Measurements from ENCODE around the gene SOST.

SOST gene

DNA sequence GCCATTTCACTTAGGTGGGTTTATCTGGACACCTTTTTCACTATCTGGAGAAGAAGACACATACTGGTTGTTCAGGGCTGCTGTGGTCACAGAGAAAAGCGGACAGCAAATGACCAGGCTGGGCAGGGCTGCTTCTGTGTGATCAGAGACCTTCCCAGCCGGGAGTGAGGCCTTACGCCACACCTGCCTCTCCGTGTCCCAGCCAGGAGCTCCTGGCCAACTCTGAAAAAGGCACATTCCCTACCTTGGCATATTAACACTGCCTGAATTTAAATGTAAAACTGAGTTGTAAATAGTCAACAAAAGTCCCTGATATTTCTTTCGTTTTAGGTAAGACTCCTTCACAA lies 9.1 kb upstream of the SOST start:
- no peaks in the 10 kb centered on the region for H3K4me1 ChIP-seq (ENCODE audit: control insufficient read depth, insufficient read depth, low read length, poor library complexity, severe bottlenecking)
- no peak overlapping the region for H3K27ac ChIP-seq (ENCODE audit: insufficient read depth, low read length, poor library complexity, severe bottlenecking)
- no peaks in the 10 kb centered on the region for H3K27me3 ChIP-seq (replicated peaks; ENCODE audit: control insufficient read depth, insufficient read depth, low read length, poor library complexity, severe bottlenecking)
- no peak for DNase-seq
- peaks cover 17% of the 10 kb centered on the region for H3K36me3 ChIP-seq (ENCODE audit: control insufficient read depth, insufficient read depth, low read length)
- no peaks in the 10 kb centered on the region for H3K9me3 ChIP-seq (ENCODE audit: control insufficient read depth, low read length)
- H3K4me3 ChIP-seq (ENCODE audit: insufficient read depth, low read depth, low read length, poor library complexity, severe bottlenecking): no peak overlapping the region

DNA sequence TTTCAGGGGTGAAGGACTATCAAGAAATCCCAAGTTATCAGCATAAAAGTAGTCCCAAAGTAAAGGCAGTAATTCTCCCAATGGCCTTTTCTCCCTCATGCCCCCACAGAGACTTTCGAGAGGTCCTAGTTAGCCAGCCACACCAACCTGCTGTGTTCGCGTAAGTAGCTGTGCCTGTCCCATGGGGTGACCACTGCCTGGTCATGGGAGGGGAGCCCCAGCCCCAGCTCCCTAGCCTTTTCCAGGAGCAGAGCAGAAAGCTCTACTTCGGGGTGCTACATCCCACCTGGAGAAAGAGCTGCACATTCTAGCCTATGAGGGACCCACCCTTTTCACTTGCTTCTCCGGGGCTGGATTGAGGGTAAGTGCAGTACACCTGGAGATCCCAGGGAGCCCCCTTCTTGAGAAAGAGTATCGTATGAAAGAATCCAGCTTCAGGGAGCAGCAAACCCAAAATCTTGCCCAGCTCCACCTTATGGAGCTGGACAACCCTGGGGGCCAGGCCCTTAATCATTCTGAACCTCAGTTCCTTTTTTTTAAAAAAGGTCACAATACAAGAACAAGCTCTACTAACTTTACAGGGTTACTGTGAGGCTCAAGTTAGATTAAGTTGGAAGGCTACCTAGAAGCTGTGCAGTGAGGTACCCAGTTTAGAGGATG lies 8.6 kb upstream of the SOST start:
- Histone ChIP-seq H3K27me3 (replicated peaks; ENCODE audit: control insufficient read depth, insufficient read depth, low read length, poor library complexity, severe bottlenecking) (no peaks in the 10 kb centered on the region), H3K9me3 (ENCODE audit: control insufficient read depth, low read length) (no peaks in the 10 kb centered on the region), H3K27ac (ENCODE audit: insufficient read depth, low read length, poor library complexity, severe bottlenecking) (no peak overlapping the region), H3K4me1 (ENCODE audit: control insufficient read depth, insufficient read depth, low read length, poor library complexity, severe bottlenecking) (no peaks in the 10 kb centered on the region), H3K36me3 (ENCODE audit: control insufficient read depth, insufficient read depth, low read length) (peaks cover 13% of the 10 kb centered on the region), H3K4me3 (ENCODE audit: insufficient read depth, low read depth, low read length, poor library complexity, severe bottlenecking) (no peak overlapping the region)
- DNase-seq: no peak

DNA sequence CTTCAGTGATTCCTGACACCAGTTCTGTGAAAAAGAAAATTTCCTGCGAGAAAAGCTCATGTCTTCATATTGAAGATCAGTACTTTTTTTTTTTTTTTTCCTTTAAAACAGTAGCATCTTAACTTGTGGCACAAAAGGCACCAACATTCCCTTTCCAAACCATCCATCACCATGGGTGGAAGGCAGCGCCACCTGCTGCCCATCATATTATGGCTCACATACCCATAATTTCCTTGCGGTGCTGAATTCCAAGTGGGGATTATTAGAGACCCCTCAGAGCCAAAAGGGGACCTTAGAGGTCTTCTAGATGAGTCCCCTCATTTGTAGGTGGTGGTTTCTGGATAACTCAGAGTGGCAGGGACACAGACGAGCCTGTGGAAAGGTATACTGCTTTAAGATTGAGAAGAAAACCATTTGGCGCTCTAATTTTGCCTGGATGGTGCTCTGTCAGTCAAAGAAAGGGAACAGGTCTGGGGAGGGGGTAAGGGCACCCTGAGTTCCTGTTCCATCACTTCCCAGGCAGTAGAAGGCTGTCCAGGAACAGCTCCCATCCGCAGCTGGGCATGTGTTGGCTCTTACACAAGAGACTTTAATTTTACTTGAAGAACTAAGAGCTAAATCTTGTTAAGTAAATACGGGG lies 7.9 kb upstream of the SOST start:
- Histone ChIP-seq H3K27ac (ENCODE audit: insufficient read depth, low read length, poor library complexity, severe bottlenecking) (no peak overlapping the region), H3K36me3 (ENCODE audit: control insufficient read depth, insufficient read depth, low read length) (peaks cover 9% of the 10 kb centered on the region), H3K9me3 (ENCODE audit: control insufficient read depth, low read length) (no peaks in the 10 kb centered on the region), H3K4me1 (ENCODE audit: control insufficient read depth, insufficient read depth, low read length, poor library complexity, severe bottlenecking) (no peaks in the 10 kb centered on the region), H3K4me3 (ENCODE audit: insufficient read depth, low read depth, low read length, poor library complexity, severe bottlenecking) (no peak overlapping the region), H3K27me3 (replicated peaks; ENCODE audit: control insufficient read depth, insufficient read depth, low read length, poor library complexity, severe bottlenecking) (no peaks in the 10 kb centered on the region)
- DNase-seq: peak in 1 of 3 donors; percentile 38

DNA sequence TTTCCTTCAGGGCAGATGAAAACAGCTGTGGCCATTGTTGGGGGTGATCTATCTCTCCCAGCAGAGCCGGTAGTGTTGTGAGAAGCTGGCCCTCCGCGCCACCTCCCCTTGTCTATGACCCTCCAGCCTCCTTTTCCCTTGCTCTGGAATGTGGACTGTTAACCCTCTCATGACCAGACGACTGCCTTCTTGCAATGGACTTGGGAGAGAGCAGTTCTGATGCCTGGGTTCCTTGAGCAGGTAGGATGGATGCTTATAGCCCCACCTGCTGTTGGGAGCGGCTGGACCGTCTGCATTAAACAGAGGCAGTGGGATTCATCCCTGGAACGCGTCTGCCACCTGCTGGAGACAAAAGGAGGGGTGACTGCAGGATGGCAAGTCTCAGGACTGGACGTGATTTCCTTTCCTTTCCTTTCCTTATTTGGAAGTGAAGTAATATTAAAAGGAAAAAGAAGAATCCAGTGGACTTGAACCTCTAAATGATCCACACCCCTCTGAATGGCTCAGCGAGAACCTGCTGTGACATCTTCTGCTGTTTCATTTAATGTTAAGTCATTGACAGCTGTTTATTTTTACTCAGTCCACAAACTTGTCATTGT lies 1.8 kb upstream of the SOST start:
- Histone ChIP-seq H3K27ac (ENCODE audit: insufficient read depth, low read length, poor library complexity, severe bottlenecking) (no peak overlapping the region), H3K4me1 (ENCODE audit: control insufficient read depth, insufficient read depth, low read length, poor library complexity, severe bottlenecking) (no peaks in the 10 kb centered on the region), H3K4me3 (ENCODE audit: insufficient read depth, low read depth, low read length, poor library complexity, severe bottlenecking) (no peak overlapping the region), H3K27me3 (replicated peaks; ENCODE audit: control insufficient read depth, insufficient read depth, low read length, poor library complexity, severe bottlenecking) (no peaks in the 10 kb centered on the region), H3K9me3 (ENCODE audit: control insufficient read depth, low read length) (no peaks in the 10 kb centered on the region), H3K36me3 (ENCODE audit: control insufficient read depth, insufficient read depth, low read length) (no peaks in the 10 kb centered on the region)
- peak; percentile 71 to 79 (median 72) for DNase-seq

DNA sequence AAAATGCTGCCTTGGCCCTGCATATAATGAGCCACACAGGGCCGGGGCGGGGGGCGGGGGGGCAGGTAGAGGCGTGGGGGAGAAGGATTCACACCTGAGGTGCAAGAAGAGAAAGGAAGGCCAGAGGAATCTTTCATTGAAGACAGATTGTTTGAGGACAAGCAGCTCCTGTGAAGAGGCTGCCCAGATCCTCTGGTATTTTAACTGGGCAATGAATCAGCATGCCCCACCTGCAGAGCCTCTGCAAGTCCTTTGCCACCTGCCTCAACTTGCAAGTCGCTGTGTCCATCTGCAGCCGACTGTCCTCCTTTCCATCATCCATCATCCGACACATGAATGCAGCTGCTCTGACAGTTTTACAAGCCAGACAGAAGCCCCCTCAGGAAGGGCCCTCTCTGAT lies 1.2 kb upstream of the SOST start:
- H3K27ac ChIP-seq (ENCODE audit: insufficient read depth, low read length, poor library complexity, severe bottlenecking): no peak overlapping the region
- H3K27me3 ChIP-seq (replicated peaks; ENCODE audit: control insufficient read depth, insufficient read depth, low read length, poor library complexity, severe bottlenecking): no peaks in the 10 kb centered on the region
- no peaks in the 10 kb centered on the region for H3K4me1 ChIP-seq (ENCODE audit: control insufficient read depth, insufficient read depth, low read length, poor library complexity, severe bottlenecking)
- no peaks in the 10 kb centered on the region for H3K36me3 ChIP-seq (ENCODE audit: control insufficient read depth, insufficient read depth, low read length)
- DNase-seq: no peak
- no peak overlapping the region for H3K4me3 ChIP-seq (ENCODE audit: insufficient read depth, low read depth, low read length, poor library complexity, severe bottlenecking)
- H3K9me3 ChIP-seq (ENCODE audit: control insufficient read depth, low read length): no peaks in the 10 kb centered on the region

DNA sequence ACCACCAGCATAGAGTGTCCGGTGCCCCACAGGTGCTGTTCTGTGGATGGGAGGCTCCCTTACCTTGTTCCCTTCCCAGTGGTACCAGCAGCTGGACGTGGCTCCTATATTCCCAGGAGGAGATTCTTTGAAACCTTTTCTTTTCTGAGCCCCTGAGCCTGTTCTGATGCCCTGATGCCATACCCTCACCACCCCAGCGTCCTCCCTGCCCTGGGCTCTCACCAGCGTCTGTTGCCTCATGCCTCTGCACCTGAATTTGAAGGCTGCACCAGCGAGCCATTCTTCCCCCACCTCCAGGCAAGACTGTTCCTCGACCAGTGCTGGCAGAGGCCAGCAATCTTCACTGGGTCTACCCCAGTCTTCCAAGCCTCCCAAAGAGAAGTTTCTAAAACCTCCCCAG lies 505 bp downstream of the SOST start:
- Histone ChIP-seq H3K27ac (ENCODE audit: insufficient read depth, low read length, poor library complexity, severe bottlenecking) (no peak overlapping the region), H3K9me3 (ENCODE audit: control insufficient read depth, low read length) (no peaks in the 10 kb centered on the region), H3K4me1 (ENCODE audit: control insufficient read depth, insufficient read depth, low read length, poor library complexity, severe bottlenecking) (no peaks in the 10 kb centered on the region), H3K4me3 (ENCODE audit: insufficient read depth, low read depth, low read length, poor library complexity, severe bottlenecking) (no peak overlapping the region), H3K36me3 (ENCODE audit: control insufficient read depth, insufficient read depth, low read length) (no peaks in the 10 kb centered on the region), H3K27me3 (replicated peaks; ENCODE audit: control insufficient read depth, insufficient read depth, low read length, poor library complexity, severe bottlenecking) (peaks cover 3% of the 10 kb centered on the region)
- no peak for DNase-seq

DNA sequence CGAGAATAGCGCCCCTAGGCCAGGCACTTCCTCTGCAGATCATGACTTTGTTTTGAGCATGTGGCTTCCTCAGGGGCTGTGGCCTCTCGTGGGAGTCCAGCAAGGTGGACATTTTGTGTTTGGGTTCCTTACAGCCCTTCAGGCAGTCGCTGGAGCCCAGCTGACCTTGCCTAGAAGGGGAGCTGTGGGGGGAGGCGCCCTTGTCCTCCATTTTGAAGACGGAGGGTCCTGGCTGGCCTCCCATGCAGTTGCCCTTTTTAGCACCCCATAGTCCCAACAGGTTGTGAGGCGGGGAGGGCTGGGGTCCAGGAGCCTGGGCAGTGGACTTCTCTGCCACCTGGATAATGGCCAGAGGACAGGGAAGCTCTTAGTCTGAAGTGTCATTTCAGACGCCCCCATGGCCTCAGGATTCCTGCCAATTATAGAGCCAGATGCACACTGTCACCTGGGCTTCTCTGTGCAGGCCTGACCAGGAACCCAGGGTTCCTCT lies 1.4 kb downstream of the SOST start:
- no peaks in the 10 kb centered on the region for H3K36me3 ChIP-seq (ENCODE audit: control insufficient read depth, insufficient read depth, low read length)
- H3K27ac ChIP-seq (ENCODE audit: insufficient read depth, low read length, poor library complexity, severe bottlenecking): no peak overlapping the region
- peaks cover 3% of the 10 kb centered on the region for H3K27me3 ChIP-seq (replicated peaks; ENCODE audit: control insufficient read depth, insufficient read depth, low read length, poor library complexity, severe bottlenecking)
- H3K4me3 ChIP-seq (ENCODE audit: insufficient read depth, low read depth, low read length, poor library complexity, severe bottlenecking): no peak overlapping the region
- no peaks in the 10 kb centered on the region for H3K4me1 ChIP-seq (ENCODE audit: control insufficient read depth, insufficient read depth, low read length, poor library complexity, severe bottlenecking)
- no peaks in the 10 kb centered on the region for H3K9me3 ChIP-seq (ENCODE audit: control insufficient read depth, low read length)
- no peak for DNase-seq

DNA sequence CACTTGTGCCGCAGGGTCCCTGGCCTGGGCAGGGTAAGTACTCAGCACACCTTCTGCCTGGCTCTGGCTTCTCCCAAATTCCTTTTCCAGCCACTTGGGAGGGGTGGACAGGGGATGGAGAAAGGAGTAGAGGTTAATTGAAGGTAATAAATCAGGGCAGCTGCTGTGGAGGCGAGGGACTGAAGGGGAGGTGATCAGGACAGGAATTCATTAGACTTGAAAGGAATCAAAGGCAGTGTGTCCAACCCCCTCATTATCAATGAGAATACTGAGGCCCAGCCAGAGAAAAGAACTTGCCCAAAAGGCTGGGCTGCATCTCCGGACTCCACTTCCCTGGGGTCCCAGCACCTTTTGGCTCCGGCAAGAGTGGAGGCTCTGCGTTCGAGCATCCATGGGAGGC lies 2.4 kb downstream of the SOST start:
- no peak for DNase-seq
- H3K4me1 ChIP-seq (ENCODE audit: control insufficient read depth, insufficient read depth, low read length, poor library complexity, severe bottlenecking): no peaks in the 10 kb centered on the region
- peaks cover 3% of the 10 kb centered on the region for H3K27me3 ChIP-seq (replicated peaks; ENCODE audit: control insufficient read depth, insufficient read depth, low read length, poor library complexity, severe bottlenecking)
- no peak overlapping the region for H3K4me3 ChIP-seq (ENCODE audit: insufficient read depth, low read depth, low read length, poor library complexity, severe bottlenecking)
- H3K27ac ChIP-seq (ENCODE audit: insufficient read depth, low read length, poor library complexity, severe bottlenecking): no peak overlapping the region
- H3K36me3 ChIP-seq (ENCODE audit: control insufficient read depth, insufficient read depth, low read length): no peaks in the 10 kb centered on the region
- H3K9me3 ChIP-seq (ENCODE audit: control insufficient read depth, low read length): no peaks in the 10 kb centered on the region

DNA sequence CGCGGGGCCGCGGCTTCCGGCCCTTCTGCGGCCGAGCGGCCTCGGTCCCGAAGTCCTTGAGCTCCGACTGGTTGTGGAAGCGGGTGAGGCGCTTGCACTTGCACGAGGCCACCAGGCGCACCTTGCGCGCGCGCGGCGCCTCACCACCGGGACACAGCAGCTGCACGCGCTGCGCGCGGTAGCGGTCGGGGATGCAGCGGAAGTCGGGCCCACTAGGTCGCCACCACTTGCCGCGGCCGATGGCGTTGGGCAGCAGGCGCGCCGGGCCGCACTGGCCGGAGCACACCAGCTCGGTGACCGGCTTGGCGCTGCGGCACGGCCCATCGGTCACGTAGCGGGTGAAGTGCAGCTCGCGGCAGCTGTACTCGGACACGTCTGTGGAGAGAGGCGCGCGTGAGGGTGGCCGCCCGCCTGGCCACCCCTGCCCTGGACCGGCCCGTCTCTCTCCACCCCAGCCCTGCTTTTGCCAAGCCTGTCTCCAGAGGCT lies 3.2 kb downstream of the SOST start:
- DNase-seq: no peak
- H3K27me3 ChIP-seq (replicated peaks; ENCODE audit: control insufficient read depth, insufficient read depth, low read length, poor library complexity, severe bottlenecking): peaks cover 3% of the 10 kb centered on the region

DNA sequence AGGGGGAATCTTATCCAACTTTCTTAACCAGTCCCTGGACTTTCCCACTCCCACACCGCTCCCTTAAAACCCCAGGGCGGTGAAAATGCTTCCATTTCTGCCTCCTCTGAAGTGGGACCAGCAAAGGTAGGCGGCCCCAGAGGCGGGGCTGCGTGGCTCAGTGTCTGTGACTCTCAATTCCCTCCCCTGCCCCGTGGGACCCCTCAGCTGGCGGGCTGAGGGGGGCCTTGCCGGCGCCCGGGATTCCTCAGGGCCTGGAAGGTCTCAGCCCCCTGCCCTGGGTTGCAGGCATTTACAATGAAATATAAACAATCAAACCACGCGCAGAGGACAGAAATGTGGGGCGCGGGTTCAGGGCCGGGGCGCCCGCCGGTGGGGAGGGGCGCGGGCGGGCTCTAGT lies 3.6 kb downstream of the SOST start:
- peaks cover 3% of the 10 kb centered on the region for H3K27me3 ChIP-seq (replicated peaks; ENCODE audit: control insufficient read depth, insufficient read depth, low read length, poor library complexity, severe bottlenecking)
- H3K4me1 ChIP-seq (ENCODE audit: control insufficient read depth, insufficient read depth, low read length, poor library complexity, severe bottlenecking): no peaks in the 10 kb centered on the region
- H3K27ac ChIP-seq (ENCODE audit: insufficient read depth, low read length, poor library complexity, severe bottlenecking): no peak overlapping the region
- no peak for DNase-seq
- no peaks in the 10 kb centered on the region for H3K36me3 ChIP-seq (ENCODE audit: control insufficient read depth, insufficient read depth, low read length)
- no peaks in the 10 kb centered on the region for H3K9me3 ChIP-seq (ENCODE audit: control insufficient read depth, low read length)
- H3K4me3 ChIP-seq (ENCODE audit: insufficient read depth, low read depth, low read length, poor library complexity, severe bottlenecking): no peak overlapping the region

More for the DNA sequence above, 3.2 kb downstream of the SOST start:
- H3K4me1 ChIP-seq (ENCODE audit: control insufficient read depth, insufficient read depth, low read length, poor library complexity, severe bottlenecking): no peaks in the 10 kb centered on the region
- H3K4me3 ChIP-seq (ENCODE audit: insufficient read depth, low read depth, low read length, poor library complexity, severe bottlenecking): no peak overlapping the region
- no peaks in the 10 kb centered on the region for H3K9me3 ChIP-seq (ENCODE audit: control insufficient read depth, low read length)
- no peak overlapping the region for H3K27ac ChIP-seq (ENCODE audit: insufficient read depth, low read length, poor library complexity, severe bottlenecking)
- H3K36me3 ChIP-seq (ENCODE audit: control insufficient read depth, insufficient read depth, low read length): no peaks in the 10 kb centered on the region

Data from effector memory CD4-positive, alpha-beta T cell (primary cell).